Bronchial epithelial cell (primary cell): Measurements from ENCODE around the gene LALBA. TPM values are rescaled to one million over a fixed set of nuclear protein-coding genes. Genes with fewer than 3 reads are reported as not detected.

Experiments
- DNase-seq: peaks from one replicate; pipeline ENCODE4 v3.0.0-alpha.2; 2010; ENCODE audit warnings: low read depth
- FAIRE-seq: peaks from 2 replicates; lab custom pipeline; 2011; peaks lifted over from hg19 to GRCh38; lab: Jason Lieb, UNC
- H3K27me3 ChIP-seq: 2 replicates; pipeline ENCODE4 v1.5.1; 2011; ENCODE audit warnings: low read length; ENCODE audit not compliant: control insufficient read depth, insufficient read depth
- H3K36me3 ChIP-seq: 2 replicates; pipeline ENCODE4 v1.5.1; 2011; ENCODE audit warnings: low read length; ENCODE audit not compliant: control insufficient read depth, insufficient read depth
- H3K4me3 ChIP-seq: 2 replicates; pipeline ENCODE4 v1.5.1; 2011; ENCODE audit warnings: mild to moderate bottlenecking, low read depth, low read length, control low read depth
- CTCF ChIP-seq: IDR thresholded peaks from 2 replicates; pipeline ENCODE4 v1.5.1; 2011; ENCODE audit warnings: mild to moderate bottlenecking, moderate library complexity, low read length, control low read depth, inconsistent platforms; ENCODE audit not compliant: insufficient read depth, severe bottlenecking
- total RNA-seq: library from RNA; depleted of rRNA; stranded (reverse); fragments of >200 nt; gene quantifications from 2 replicates; pipeline ENCODE4 v1.2.1, GENCODE V29; 2014

The LALBA gene
- not detected in 2 replicates for total RNA-seq

- DNase-seq (no peak), FAIRE-seq (no peak)
- TF ChIP-seq CTCF: no peak
- Histone ChIP-seq H3K4me3 (no peak within 1 kb of the TSS), H3K36me3 (no peaks in the 10 kb centered on the region), H3K27me3 (no peaks in the 10 kb centered on the region)
Observed at GRCh38 chr12:48569946-48570345, at the start of gene LALBA. TSS of gene LALBA (minus strand) at chr12:48570046. CDS start at chr12:48570020, 26 bp downstream.

GRCh38 chr12:48618541-48618940 is 48.7 kb upstream of the LALBA start:
- FAIRE-seq (peak; percentile 36), DNase-seq (peak; percentile 70)
- TF ChIP-seq CTCF: peak; percentile 97
- no peaks in the 10 kb centered on the region for H3K36me3 ChIP-seq
- no peak overlapping the region for H3K4me3 ChIP-seq
- no peaks in the 10 kb centered on the region for H3K27me3 ChIP-seq

- DNase-seq: peak; percentile 21
- no peak for FAIRE-seq
- no peaks in the 10 kb centered on the region for H3K27me3 ChIP-seq
- H3K4me3 ChIP-seq: no peak overlapping the region
- no peak for TF ChIP-seq CTCF
- no peaks in the 10 kb centered on the region for H3K36me3 ChIP-seq
Observed at GRCh38 chr12:48615681-48616080, 45.8 kb upstream of the LALBA start.

- Histone ChIP-seq H3K4me3 (no peak overlapping the region), H3K36me3 (no peaks in the 10 kb centered on the region), H3K27me3 (no peaks in the 10 kb centered on the region)
- FAIRE-seq (no peak), DNase-seq (no peak)
- no peak for TF ChIP-seq CTCF
Observed at GRCh38 chr12:48613321-48613720, 43.5 kb upstream of the LALBA start.

- no peaks in the 10 kb centered on the region for H3K27me3 ChIP-seq
- no peak for FAIRE-seq
- no peak for TF ChIP-seq CTCF
- peak; percentile 55 for DNase-seq
- H3K4me3 ChIP-seq: no peak overlapping the region
- H3K36me3 ChIP-seq: no peaks in the 10 kb centered on the region
Observed at GRCh38 chr12:48602192-48602989, 32.5 kb upstream of the LALBA start.
